ENCODE data around the gene ST6GALNAC2. TPM values are rescaled to one million over a fixed set of nuclear protein-coding genes. Genes with fewer than 3 reads are reported as not detected.
A peak's percentile ranks its signal among the peaks of the same experiment; 100 is the strongest.

The ST6GALNAC2 gene
- polyA plus RNA-seq (2013): 0.78 TPM

GRCh38 chr17:76585649-76586593 is at the start of gene ST6GALNAC2:
Gene ST6GALNAC2, minus strand, starts transcription at chr17:76585860. Its CDS starts 52 bp downstream, at chr17:76585808.
- ChIA-PET CTCF (interaction anchor here (0.8 to 6.2 kb wide), 15 partner anchors 11 to 79 kb away, joined by 3 to 50 read pairs (median 5); partner anchors contain the start of gene CYGB), POLR2A (interaction anchor here (0.9 to 1.2 kb wide), 4 partner anchors 10 to 63 kb away, joined by 3 to 4 read pairs (median 4); no protein-coding TSS in a partner anchor)
- H3K27me3 ChIP-seq (replicated peaks in 2 of 5; ENCODE audit: control insufficient read depth in 4 of 5, insufficient read depth in 5 of 5, low read length in 4 of 5): peaks cover 13 to 57% (median 27%) of the 10 kb centered on the region in 5 experiments
- H3K9me3 ChIP-seq (ENCODE audit: control extremely low read depth in 1 of 5, control insufficient read depth in 4 of 5, insufficient read depth in 2 of 5, low read depth in 1 of 5, low read length in 4 of 5): peaks cover 0 to 5% (median 0%) of the 10 kb centered on the region in 5 experiments
- H3K4me1 ChIP-seq (ENCODE audit: control extremely low read depth in 1 of 4, control insufficient read depth in 4 of 4, insufficient read depth in 4 of 4, low read length in 3 of 4): peaks cover 0 to 26% (median 19%) of the 10 kb centered on the region in 4 experiments
- DNase-seq: peak; percentile 53 to 75 (median 66)
- under 1% methylated on average over 77 of the region's 84 CpGs for WGBS (ENCODE audit: insufficient coverage)
- H3K4me3 ChIP-seq (ENCODE audit: control insufficient read depth in 1 of 7, extremely low read depth in 1 of 7, insufficient read depth in 4 of 7, low read depth in 2 of 7, low read length in 6 of 7): peak within 1 kb of the TSS; percentile 42 to 78 (median 60)
- no peaks in the 10 kb centered on the region for H3K36me3 ChIP-seq (ENCODE audit: control insufficient read depth in 4 of 4, insufficient read depth in 4 of 4, low read length in 3 of 4)
- no peak within 1 kb of the TSS for H3K27ac ChIP-seq (ENCODE audit: insufficient read depth in 1 of 2, low read depth in 1 of 2, low read length in 2 of 2, poor library complexity in 1 of 2, severe bottlenecking in 2 of 2)

DNA sequence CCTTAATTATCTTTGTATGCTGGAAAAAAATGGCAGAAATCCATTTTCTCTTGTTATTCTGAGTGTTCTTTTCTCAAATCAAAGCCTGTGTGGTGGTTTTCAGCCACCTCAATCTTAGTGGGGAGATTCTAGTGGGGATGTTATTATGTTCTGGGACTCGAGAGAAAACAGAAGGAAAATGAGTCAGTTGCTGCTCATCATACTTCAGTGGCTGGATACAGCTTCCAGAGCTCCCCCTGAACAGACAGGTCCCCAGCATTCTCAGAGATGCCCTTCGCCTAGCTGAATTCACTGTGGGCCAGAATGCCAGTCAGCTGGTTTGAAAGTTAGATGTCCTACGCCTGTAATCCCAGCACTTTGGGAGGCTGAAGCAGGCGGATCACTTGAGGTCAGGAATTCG is 49.4 kb upstream of the ST6GALNAC2 start:
- Histone ChIP-seq H3K9me3 (ENCODE audit: control extremely low read depth in 1 of 5, control insufficient read depth in 4 of 5, insufficient read depth in 2 of 5, low read depth in 1 of 5, low read length in 4 of 5) (no peaks in the 10 kb centered on the region), H3K4me1 (ENCODE audit: control extremely low read depth in 1 of 4, control insufficient read depth in 4 of 4, insufficient read depth in 4 of 4, low read length in 3 of 4) (no peaks in the 10 kb centered on the region), H3K4me3 (ENCODE audit: control insufficient read depth in 1 of 7, extremely low read depth in 1 of 7, insufficient read depth in 4 of 7, low read depth in 2 of 7, low read length in 6 of 7) (no peak overlapping the region), H3K36me3 (ENCODE audit: control insufficient read depth in 4 of 4, insufficient read depth in 4 of 4, low read length in 3 of 4) (no peaks in the 10 kb centered on the region), H3K27ac (ENCODE audit: insufficient read depth in 1 of 2, low read depth in 1 of 2, low read length in 2 of 2, poor library complexity in 1 of 2, severe bottlenecking in 2 of 2) (no peak overlapping the region), H3K27me3 (replicated peaks in 2 of 5; ENCODE audit: control insufficient read depth in 4 of 5, insufficient read depth in 5 of 5, low read length in 4 of 5) (no peaks in the 10 kb centered on the region)
- POLR2A ChIA-PET: interaction anchor here (1.2 kb wide), 1 partner anchor 37 kb away, joined by 4 read pairs; no protein-coding TSS in a partner anchor
- CTCF ChIA-PET: interaction anchor here (0.9 to 2.5 kb wide), 2 partner anchors 11 to 47 kb away, joined by 3 to 12 read pairs; no protein-coding TSS in a partner anchor
- WGBS (ENCODE audit: insufficient coverage): 97% methylated on average over 4 of the region's 5 CpGs
- DNase-seq: no peak

- H3K9me3 ChIP-seq (ENCODE audit: control extremely low read depth in 1 of 5, control insufficient read depth in 4 of 5, insufficient read depth in 2 of 5, low read depth in 1 of 5, low read length in 4 of 5): no peaks in the 10 kb centered on the region
- POLR2A ChIA-PET: interaction anchor here (0.7 to 1.2 kb wide), 2 partner anchors 10 to 38 kb away, joined by 3 to 4 read pairs; no protein-coding TSS in a partner anchor
- no peak for DNase-seq
- WGBS (ENCODE audit: insufficient coverage): 99% methylated on average over 9 of the region's 14 CpGs
- H3K27ac ChIP-seq (ENCODE audit: insufficient read depth in 1 of 2, low read depth in 1 of 2, low read length in 2 of 2, poor library complexity in 1 of 2, severe bottlenecking in 2 of 2): no peak overlapping the region
- H3K4me1 ChIP-seq (ENCODE audit: control extremely low read depth in 1 of 4, control insufficient read depth in 4 of 4, insufficient read depth in 4 of 4, low read length in 3 of 4): no peaks in the 10 kb centered on the region
- no peak overlapping the region for H3K4me3 ChIP-seq (ENCODE audit: control insufficient read depth in 1 of 7, extremely low read depth in 1 of 7, insufficient read depth in 4 of 7, low read depth in 2 of 7, low read length in 6 of 7)
- CTCF ChIA-PET: interaction anchor here (0.8 to 2.5 kb wide), 2 partner anchors 10 to 76 kb away, joined by 3 to 12 read pairs; no protein-coding TSS in a partner anchor
- no peaks in the 10 kb centered on the region for H3K36me3 ChIP-seq (ENCODE audit: control insufficient read depth in 4 of 4, insufficient read depth in 4 of 4, low read length in 3 of 4)
- no peaks in the 10 kb centered on the region for H3K27me3 ChIP-seq (replicated peaks in 2 of 5; ENCODE audit: control insufficient read depth in 4 of 5, insufficient read depth in 5 of 5, low read length in 4 of 5)
Measured at GRCh38 chr17:76633628-76634328, 48.1 kb upstream of the ST6GALNAC2 start.

DNA sequence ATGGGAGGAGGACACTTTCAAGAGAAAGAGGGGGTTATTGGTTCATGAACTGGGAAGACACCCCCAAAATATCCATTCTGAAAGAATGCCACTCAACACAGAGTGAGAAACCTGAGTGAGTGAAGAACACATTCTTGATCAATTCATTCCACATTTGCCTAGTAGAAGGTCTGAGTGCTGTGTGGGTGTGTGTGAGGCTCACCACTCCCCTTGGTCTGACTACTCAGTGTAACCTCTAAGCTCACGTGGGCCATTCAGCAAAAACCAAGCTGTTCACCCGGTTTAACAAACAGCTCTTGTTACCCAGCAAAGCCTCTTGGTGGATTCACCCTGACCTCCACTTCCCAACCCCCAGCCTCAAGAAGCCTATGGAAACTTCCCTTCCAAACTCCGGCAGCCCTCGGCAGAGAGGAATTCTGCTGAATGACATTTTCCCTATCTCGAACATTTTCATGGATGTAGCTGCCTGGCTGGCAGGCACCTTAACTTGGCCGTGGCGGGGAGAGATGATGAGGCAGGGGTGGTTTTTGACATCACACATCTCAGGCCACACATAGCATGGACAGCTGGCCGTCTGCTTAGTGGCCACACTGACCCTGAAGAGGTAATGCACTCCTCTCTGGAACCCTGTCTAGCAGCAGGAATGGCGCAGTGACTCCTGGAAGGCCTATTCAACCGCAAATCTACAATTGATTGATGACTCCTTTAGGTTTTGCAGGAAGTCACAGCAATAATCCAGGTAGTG is 46.3 kb upstream of the ST6GALNAC2 start:
- H3K4me3 ChIP-seq (ENCODE audit: control insufficient read depth in 1 of 7, extremely low read depth in 1 of 7, insufficient read depth in 4 of 7, low read depth in 2 of 7, low read length in 6 of 7): no peak overlapping the region
- POLR2A ChIA-PET: no interaction called here
- 100% methylated on average over 6 of the region's 10 CpGs for WGBS (ENCODE audit: insufficient coverage)
- CTCF ChIA-PET: interaction anchor here (0.9 to 1.2 kb wide), 2 partner anchors 10 to 62 kb away, joined by 3 read pairs; no protein-coding TSS in a partner anchor
- no peaks in the 10 kb centered on the region for H3K27me3 ChIP-seq (replicated peaks in 2 of 5; ENCODE audit: control insufficient read depth in 4 of 5, insufficient read depth in 5 of 5, low read length in 4 of 5)
- no peaks in the 10 kb centered on the region for H3K36me3 ChIP-seq (ENCODE audit: control insufficient read depth in 4 of 4, insufficient read depth in 4 of 4, low read length in 3 of 4)
- no peak overlapping the region for H3K27ac ChIP-seq (ENCODE audit: insufficient read depth in 1 of 2, low read depth in 1 of 2, low read length in 2 of 2, poor library complexity in 1 of 2, severe bottlenecking in 2 of 2)
- H3K4me1 ChIP-seq (ENCODE audit: control extremely low read depth in 1 of 4, control insufficient read depth in 4 of 4, insufficient read depth in 4 of 4, low read length in 3 of 4): no peaks in the 10 kb centered on the region
- DNase-seq: no peak
- H3K9me3 ChIP-seq (ENCODE audit: control extremely low read depth in 1 of 5, control insufficient read depth in 4 of 5, insufficient read depth in 2 of 5, low read depth in 1 of 5, low read length in 4 of 5): no peaks in the 10 kb centered on the region

- ChIA-PET POLR2A (no interaction called here), CTCF (interaction anchor here (0.7 to 1.0 kb wide), 3 partner anchors 13 to 107 kb away, joined by 3 to 4 read pairs (median 3); no protein-coding TSS in a partner anchor)
Measured at GRCh38 chr17:76630151-76630550, 44.5 kb upstream of the ST6GALNAC2 start.

DNA sequence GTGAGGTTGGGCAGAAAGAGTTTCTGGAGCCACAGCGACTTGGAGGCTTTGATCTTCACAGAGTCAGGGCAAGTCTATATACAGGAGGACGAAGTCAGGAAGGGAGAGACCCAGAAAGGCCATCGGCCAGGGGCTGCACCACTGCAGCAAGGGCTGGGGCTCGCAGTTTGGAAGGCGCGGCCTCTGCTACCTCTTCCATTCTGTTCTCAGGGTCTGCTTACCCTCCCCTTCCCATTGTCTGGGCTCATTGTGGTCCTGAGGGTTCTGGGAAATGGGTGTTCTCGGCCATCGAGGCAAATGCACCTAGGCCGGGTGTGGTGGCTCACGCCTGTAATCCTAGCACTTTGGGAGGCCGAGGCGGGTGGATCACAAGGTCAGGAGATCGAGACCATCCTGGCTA is 41.9 kb upstream of the ST6GALNAC2 start:
- 98% methylated on average over 6 of the region's 13 CpGs for WGBS (ENCODE audit: insufficient coverage)
- no peak overlapping the region for H3K4me3 ChIP-seq (ENCODE audit: control insufficient read depth in 1 of 7, extremely low read depth in 1 of 7, insufficient read depth in 4 of 7, low read depth in 2 of 7, low read length in 6 of 7)
- ChIA-PET CTCF (interaction anchor here (0.7 to 1.2 kb wide), 2 partner anchors 10 to 13 kb away, joined by 3 to 4 read pairs; no protein-coding TSS in a partner anchor), POLR2A (no interaction called here)
- no peak for DNase-seq
- H3K4me1 ChIP-seq (ENCODE audit: control extremely low read depth in 1 of 4, control insufficient read depth in 4 of 4, insufficient read depth in 4 of 4, low read length in 3 of 4): peaks cover 0 to 6% (median 0%) of the 10 kb centered on the region in 4 experiments
- H3K9me3 ChIP-seq (ENCODE audit: control extremely low read depth in 1 of 5, control insufficient read depth in 4 of 5, insufficient read depth in 2 of 5, low read depth in 1 of 5, low read length in 4 of 5): no peaks in the 10 kb centered on the region
- no peak overlapping the region for H3K27ac ChIP-seq (ENCODE audit: insufficient read depth in 1 of 2, low read depth in 1 of 2, low read length in 2 of 2, poor library complexity in 1 of 2, severe bottlenecking in 2 of 2)
- H3K36me3 ChIP-seq (ENCODE audit: control insufficient read depth in 4 of 4, insufficient read depth in 4 of 4, low read length in 3 of 4): no peaks in the 10 kb centered on the region
- H3K27me3 ChIP-seq (replicated peaks in 2 of 5; ENCODE audit: control insufficient read depth in 4 of 5, insufficient read depth in 5 of 5, low read length in 4 of 5): peaks cover 0 to 2% (median 0%) of the 10 kb centered on the region in 5 experiments

More at GRCh38 chr17:76630151-76630550, 44.5 kb upstream of the ST6GALNAC2 start:
- WGBS (ENCODE audit: insufficient coverage): 94% methylated on average over 6 of the region's 6 CpGs
- no peaks in the 10 kb centered on the region for H3K9me3 ChIP-seq (ENCODE audit: control extremely low read depth in 1 of 5, control insufficient read depth in 4 of 5, insufficient read depth in 2 of 5, low read depth in 1 of 5, low read length in 4 of 5)
- no peak overlapping the region for H3K27ac ChIP-seq (ENCODE audit: insufficient read depth in 1 of 2, low read depth in 1 of 2, low read length in 2 of 2, poor library complexity in 1 of 2, severe bottlenecking in 2 of 2)
- H3K36me3 ChIP-seq (ENCODE audit: control insufficient read depth in 4 of 4, insufficient read depth in 4 of 4, low read length in 3 of 4): no peaks in the 10 kb centered on the region
- H3K4me1 ChIP-seq (ENCODE audit: control extremely low read depth in 1 of 4, control insufficient read depth in 4 of 4, insufficient read depth in 4 of 4, low read length in 3 of 4): no peaks in the 10 kb centered on the region
- DNase-seq: no peak
- peaks cover 0 to 2% (median 0%) of the 10 kb centered on the region in 5 experiments for H3K27me3 ChIP-seq (replicated peaks in 2 of 5; ENCODE audit: control insufficient read depth in 4 of 5, insufficient read depth in 5 of 5, low read length in 4 of 5)
- no peak overlapping the region for H3K4me3 ChIP-seq (ENCODE audit: control insufficient read depth in 1 of 7, extremely low read depth in 1 of 7, insufficient read depth in 4 of 7, low read depth in 2 of 7, low read length in 6 of 7)
